Neuronal stem cell (in vitro differentiated cells): ENCODE measurements around the gene KIF16B.

ENCODE experiments used
- DNase-seq: peaks from one replicate; pipeline ENCODE4 v3.0.0-alpha.2; 2013; ENCODE audit warnings: low spot score
- H2AFZ ChIP-seq: one replicate; pipeline ENCODE4 v1.6.1; 2013; ENCODE audit warnings: mild to moderate bottlenecking, low read length, inconsistent platforms
- H2AK5ac ChIP-seq: 2 replicates; pipeline ENCODE4 v1.6.1; 2013; ENCODE audit warnings: low read depth, mild to moderate bottlenecking, inconsistent platforms, low read length, moderate library complexity, mixed read lengths
- H2BK120ac ChIP-seq: 2 replicates; pipeline ENCODE4 v1.6.1; 2013; ENCODE audit warnings: low read depth, mild to moderate bottlenecking, inconsistent platforms, low read length, moderate library complexity, mixed read lengths
- H2BK12ac ChIP-seq: one replicate; pipeline ENCODE4 v1.6.1; 2013; ENCODE audit warnings: low read length, inconsistent platforms
- H2BK15ac ChIP-seq: 2 replicates; pipeline ENCODE4 v1.6.1; 2013; ENCODE audit warnings: mild to moderate bottlenecking, low read length, inconsistent platforms, mixed read lengths
- H2BK5ac ChIP-seq: one replicate; pipeline ENCODE4 v1.6.1; 2013; ENCODE audit warnings: inconsistent platforms, mild to moderate bottlenecking, low read length, moderate library complexity
- H3K14ac ChIP-seq: one replicate; pipeline ENCODE4 v1.6.1; 2013; ENCODE audit warnings: low read length, inconsistent platforms
- H3K18ac ChIP-seq: 2 replicates; pipeline ENCODE4 v1.6.1; 2013; ENCODE audit warnings: low read length, inconsistent platforms
- H3K23ac ChIP-seq: 2 replicates; pipeline ENCODE4 v1.6.1; 2013; ENCODE audit warnings: low read depth, mild to moderate bottlenecking, mixed read lengths, low read length, inconsistent platforms; ENCODE audit not compliant: poor library complexity
- H3K27ac ChIP-seq: replicated peaks from 3 replicates; pipeline ENCODE4 v1.5.1; 2013; ENCODE audit warnings: low read length, inconsistent platforms
- H3K27me3 ChIP-seq, 3 experiments: 2 replicates each; pipeline ENCODE4 v1.6.1; 2013; ENCODE audit warnings: low read length in 3 of 3, mild to moderate bottlenecking in 2 of 3, inconsistent platforms in 1 of 3, low read depth in 1 of 3, mixed read lengths in 1 of 3, moderate library complexity in 1 of 3; ENCODE audit not compliant: control insufficient read depth in 3 of 3, insufficient read depth in 3 of 3
- H3K36me3 ChIP-seq, 2 donors: replicated peaks in 1 of 2; 2 replicates each; pipeline ENCODE4 v1.6.1; 2013; ENCODE audit warnings: low read length in 2 of 2; ENCODE audit not compliant: control insufficient read depth in 2 of 2, insufficient read depth in 2 of 2
- H3K4ac ChIP-seq: 2 replicates; pipeline ENCODE4 v1.6.1; 2013; ENCODE audit warnings: inconsistent platforms, mild to moderate bottlenecking, low read length, moderate library complexity
- H3K4me1 ChIP-seq, 2 donors: 1 replicate in 1 of 2; 2 replicates in 1 of 2; pipeline ENCODE4 v1.6.1; 2013; ENCODE audit warnings: low read length in 2 of 2, low read depth in 1 of 2; ENCODE audit not compliant: control insufficient read depth in 2 of 2, insufficient read depth in 1 of 2
- H3K4me2 ChIP-seq: one replicate; pipeline ENCODE4 v1.6.1; 2013; ENCODE audit warnings: mild to moderate bottlenecking, low read length, inconsistent platforms; ENCODE audit not compliant: insufficient read depth, poor library complexity, severe bottlenecking
- H3K4me3 ChIP-seq, 2 donors: 2 replicates each; pipeline ENCODE4 v1.5.1; 2013; ENCODE audit warnings: low read length in 2 of 2, mild to moderate bottlenecking in 2 of 2, inconsistent platforms in 1 of 2, moderate library complexity in 1 of 2
- H3K79me1 ChIP-seq: one replicate; pipeline ENCODE4 v1.6.1; 2013; ENCODE audit warnings: low read depth, mild to moderate bottlenecking, inconsistent platforms, low read length, moderate library complexity
- H3K9ac ChIP-seq: one replicate; pipeline ENCODE4 v1.6.1; 2013; ENCODE audit warnings: mild to moderate bottlenecking, low read depth, low read length, inconsistent platforms; ENCODE audit not compliant: poor library complexity
- H3K9me3 ChIP-seq, 2 donors: replicated peaks in 1 of 2; 2 replicates each; pipeline versions ENCODE3 to v1.6.1; 2013; ENCODE audit warnings: low read length in 2 of 2, mild to moderate bottlenecking in 2 of 2, inconsistent platforms in 1 of 2, low read depth in 1 of 2, mixed read lengths in 1 of 2, moderate library complexity in 1 of 2; ENCODE audit not compliant: control insufficient read depth in 2 of 2, insufficient read depth in 1 of 2
- H4K8ac ChIP-seq: one replicate; pipeline ENCODE4 v1.6.1; 2013; ENCODE audit warnings: low read depth, mild to moderate bottlenecking, inconsistent platforms, low read length, moderate library complexity
- H4K91ac ChIP-seq: one replicate; pipeline ENCODE4 v1.6.1; 2013; ENCODE audit warnings: low read length, low read depth, mild to moderate bottlenecking, inconsistent platforms; ENCODE audit not compliant: poor library complexity
- WGBS, 2 donors: extraction: QIAGEN DNeasy Blood & Tissue Kit; methylation state at CpG; one replicate each; pipeline ENCODE4 v1.1.7; 2013; ENCODE audit warnings: missing lambda C conversion rate in 2 of 2, mixed read lengths in 1 of 2; ENCODE audit not compliant: insufficient read length in 2 of 2, insufficient replicate concordance in 1 of 2; ENCODE audit errors: extremely low coverage in 2 of 2; 5-methylcytosine and 5-hydroxymethylcytosine counted together

KIF16B gene

DNA sequence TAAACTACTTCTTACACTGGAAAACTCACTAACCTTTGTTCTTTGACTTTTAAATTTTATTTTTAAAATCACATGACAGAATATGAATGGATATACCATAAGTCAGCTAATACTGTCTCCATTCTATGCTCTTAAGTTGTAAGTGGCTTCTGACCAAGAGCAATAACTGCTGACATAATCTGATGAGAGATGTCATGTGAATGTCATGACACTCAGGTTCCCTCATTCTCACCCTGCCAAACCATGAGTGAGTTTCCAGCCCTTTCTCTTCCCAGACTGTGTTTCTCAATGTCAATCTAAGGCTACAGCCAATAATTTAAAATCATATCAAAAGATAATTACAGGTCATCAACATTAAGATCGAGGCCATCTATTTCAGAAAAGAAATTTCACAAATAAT, 39.7 kb downstream of the KIF16B start:
- H3K4me1 ChIP-seq = no peaks in the 10 kb centered on the region
- H3K23ac ChIP-seq = no peak overlapping the region
- no peak overlapping the region for H2BK12ac ChIP-seq
- no peaks in the 10 kb centered on the region for H3K9me3 ChIP-seq
- H3K14ac ChIP-seq = no peak overlapping the region
- H4K8ac ChIP-seq = no peak overlapping the region
- H2BK15ac ChIP-seq = no peak overlapping the region
- no peaks in the 10 kb centered on the region for H3K27me3 ChIP-seq
- H2BK120ac ChIP-seq = no peak overlapping the region
- no peak overlapping the region for H2AFZ ChIP-seq
- H2BK5ac ChIP-seq = no peak overlapping the region
- no peaks in the 10 kb centered on the region for H3K36me3 ChIP-seq
- H3K79me1 ChIP-seq = no peaks in the 10 kb centered on the region
- no peak overlapping the region for H3K9ac ChIP-seq
- H2AK5ac ChIP-seq = no peak overlapping the region
- no peak overlapping the region for H3K4me3 ChIP-seq
- no peak overlapping the region for H3K18ac ChIP-seq
- WGBS, 2 donors = no CpG with 5 or more reads among the region's 1 CpG
- DNase-seq = no peak
- no peak overlapping the region for H3K4me2 ChIP-seq
- H3K4ac ChIP-seq = no peak overlapping the region
- no peak overlapping the region for H4K91ac ChIP-seq
- no peak overlapping the region for H3K27ac ChIP-seq

- H2BK120ac ChIP-seq = no peak overlapping the region
- no peak overlapping the region for H4K8ac ChIP-seq
- H3K4ac ChIP-seq = no peak overlapping the region
- no peak overlapping the region for H3K4me3 ChIP-seq
- H3K9me3 ChIP-seq = no peaks in the 10 kb centered on the region
- H4K91ac ChIP-seq = no peak overlapping the region
- H3K27me3 ChIP-seq = no peaks in the 10 kb centered on the region
- no peak overlapping the region for H3K4me2 ChIP-seq
- H3K23ac ChIP-seq = no peak overlapping the region
- H3K36me3 ChIP-seq = no peaks in the 10 kb centered on the region
- H3K79me1 ChIP-seq = no peaks in the 10 kb centered on the region
- no peak overlapping the region for H3K14ac ChIP-seq
- no peak overlapping the region for H3K9ac ChIP-seq
- no peak overlapping the region for H2AK5ac ChIP-seq
- WGBS, 2 donors = no CpG with 5 or more reads among the region's 8 CpGs
- no peak overlapping the region for H3K18ac ChIP-seq
- no peaks in the 10 kb centered on the region for H3K4me1 ChIP-seq
- no peak overlapping the region for H2BK12ac ChIP-seq
- H2AFZ ChIP-seq = no peak overlapping the region
- no peak overlapping the region for H2BK15ac ChIP-seq
- DNase-seq = no peak
- no peak overlapping the region for H3K27ac ChIP-seq
- no peak overlapping the region for H2BK5ac ChIP-seq
These were observed 41.8 kb downstream of the KIF16B start for GRCh38 chr20:16531485-16531884.

DNA sequence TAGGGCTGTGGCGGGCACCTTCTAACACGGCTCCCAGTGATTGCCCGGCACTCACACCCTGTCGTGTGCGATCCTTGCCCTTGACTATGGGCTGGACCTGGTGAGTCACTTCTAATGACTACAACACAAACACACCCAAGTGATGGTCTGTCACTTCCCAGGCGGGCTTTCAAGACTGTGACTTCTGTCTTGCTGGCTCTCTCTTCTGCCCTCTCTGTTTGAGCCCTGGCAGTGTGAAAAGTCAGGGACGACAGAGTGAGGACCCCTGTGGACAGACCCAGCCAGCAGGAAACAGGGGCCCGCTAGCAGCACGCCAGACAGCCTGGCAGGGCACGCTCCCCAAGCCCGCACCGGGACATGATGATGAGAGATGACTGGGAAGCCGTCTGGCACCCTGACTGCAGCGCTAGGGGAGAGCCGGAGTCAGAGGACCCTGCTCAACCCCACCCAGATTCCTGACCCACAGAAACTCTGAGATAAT, 43.0 kb downstream of the KIF16B start:
- Histone ChIP-seq H2BK12ac (no peak overlapping the region), H3K4me3 (no peak overlapping the region), H3K79me1 (no peaks in the 10 kb centered on the region), H3K4me1 (no peaks in the 10 kb centered on the region), H3K18ac (peak overlapping the region; percentile 83), H3K14ac (no peak overlapping the region), H4K91ac (no peak overlapping the region), H2BK15ac (no peak overlapping the region), H2AFZ (no peak overlapping the region), H3K4ac (no peak overlapping the region), H4K8ac (no peak overlapping the region), H3K9ac (no peak overlapping the region), H2AK5ac (no peak overlapping the region), H3K27ac (no peak overlapping the region), H3K36me3 (no peaks in the 10 kb centered on the region), H3K4me2 (no peak overlapping the region), H3K27me3 (no peaks in the 10 kb centered on the region), H2BK120ac (no peak overlapping the region), H3K9me3 (no peaks in the 10 kb centered on the region), H2BK5ac (no peak overlapping the region), H3K23ac (no peak overlapping the region)
- DNase-seq = no peak
- no CpG with 5 or more reads among the region's 15 CpGs for WGBS, 2 donors

DNA sequence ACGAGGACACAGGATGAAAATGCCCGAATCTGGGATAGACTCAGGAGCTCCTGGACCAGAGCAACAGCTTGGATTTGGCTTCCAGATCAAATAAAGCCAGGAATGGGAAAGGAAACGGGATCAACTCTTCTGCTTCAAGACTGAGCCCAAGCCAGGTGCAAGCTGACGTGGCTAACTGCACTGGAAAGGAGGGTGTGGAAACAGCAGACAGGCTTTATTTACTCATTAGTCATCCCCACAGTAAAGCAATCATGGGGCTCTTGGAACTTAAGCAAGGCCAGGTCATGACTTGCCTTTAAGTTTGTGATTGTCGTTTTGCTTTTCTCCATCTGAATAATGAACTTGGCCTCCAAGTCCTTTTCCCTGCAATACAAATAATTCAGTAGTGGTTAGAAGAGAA, 45.2 kb downstream of the KIF16B start:
- H3K9ac ChIP-seq = no peak overlapping the region
- no peak overlapping the region for H2BK5ac ChIP-seq
- H3K23ac ChIP-seq = no peak overlapping the region
- H2BK120ac ChIP-seq = no peak overlapping the region
- no peak overlapping the region for H3K18ac ChIP-seq
- H3K27ac ChIP-seq = no peak overlapping the region
- H2BK12ac ChIP-seq = no peak overlapping the region
- H3K4me3 ChIP-seq = no peak overlapping the region
- no peak overlapping the region for H3K4me2 ChIP-seq
- H3K4ac ChIP-seq = no peak overlapping the region
- H2AFZ ChIP-seq = no peak overlapping the region
- H3K27me3 ChIP-seq = no peaks in the 10 kb centered on the region
- no peaks in the 10 kb centered on the region for H3K36me3 ChIP-seq
- no CpG with 5 or more reads among the region's 5 CpGs for WGBS, 2 donors
- no peaks in the 10 kb centered on the region for H3K9me3 ChIP-seq
- H4K8ac ChIP-seq = no peak overlapping the region
- no peak overlapping the region for H4K91ac ChIP-seq
- no peaks in the 10 kb centered on the region for H3K4me1 ChIP-seq
- H3K79me1 ChIP-seq = no peaks in the 10 kb centered on the region
- no peak overlapping the region for H2BK15ac ChIP-seq
- no peak overlapping the region for H3K14ac ChIP-seq
- no peak for DNase-seq
- no peak overlapping the region for H2AK5ac ChIP-seq
